ENCODE data around the gene GJD3. TPM values are rescaled to one million over a fixed set of nuclear protein-coding genes. Genes with fewer than 3 reads are reported as not detected.

GJD3 gene
- total RNA-seq, 1 donor from 2014 or later = not detected

DNA sequence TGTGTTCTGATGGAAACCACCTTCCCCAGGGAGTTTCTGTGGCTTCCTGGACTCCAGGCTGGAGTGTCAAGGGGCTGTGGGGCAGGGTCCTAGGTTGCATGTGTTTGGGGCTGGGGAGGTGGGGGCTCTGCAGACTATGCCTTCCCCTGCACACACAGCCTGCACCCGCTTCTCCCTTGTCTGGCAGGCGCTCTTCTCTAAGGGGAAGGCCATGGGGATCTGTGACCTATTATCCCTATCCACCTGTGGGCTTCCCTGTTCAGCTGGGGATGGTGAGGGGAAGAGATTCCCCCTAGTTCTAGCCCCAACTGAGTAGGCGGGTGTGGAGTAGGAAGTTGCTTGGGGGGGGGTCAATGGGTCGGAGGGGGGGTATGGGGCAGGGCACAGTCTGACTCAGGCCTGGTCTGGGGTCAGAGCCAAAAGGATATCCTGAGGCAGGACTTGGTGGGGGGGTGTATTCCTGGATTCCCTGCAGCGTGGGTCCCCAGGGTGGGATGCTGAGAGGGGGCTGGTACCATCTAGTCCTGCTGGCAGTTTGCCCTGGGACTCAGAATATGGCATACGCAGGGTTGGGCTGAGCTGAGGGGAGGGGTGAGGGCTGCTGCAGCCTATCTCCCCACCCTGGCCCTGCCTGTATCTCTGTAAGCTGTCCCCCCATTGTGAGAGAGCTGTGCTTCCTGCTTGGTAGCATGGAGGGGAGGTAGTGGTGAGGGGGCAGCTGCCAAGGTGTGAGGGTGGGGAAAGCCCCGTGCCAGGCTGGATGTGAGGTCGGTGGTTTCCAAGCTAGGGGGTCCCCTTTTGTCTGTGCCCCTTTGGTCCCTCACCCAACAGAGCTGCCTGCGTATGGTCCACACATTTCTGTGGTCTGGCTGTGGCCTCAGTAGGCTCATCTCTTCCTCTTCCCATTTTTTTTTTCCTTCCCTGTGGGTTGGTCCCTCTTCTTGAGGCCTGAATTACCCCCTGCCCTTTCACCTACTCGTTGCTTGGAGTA, 40.9 kb downstream of the GJD3 start:
- Mint-ChIP-seq H3K4me3 (peak overlapping the region; percentile 93), H3K27ac (peak overlapping the region; percentile 98), H3K36me3 (ENCODE audit: low read depth) (peaks cover 16% of the 10 kb centered on the region), H3K4me1 (peaks cover 98% of the 10 kb centered on the region), H3K9me3 (no peaks in the 10 kb centered on the region), H3K27me3 (no peaks in the 10 kb centered on the region)
- ChIA-PET CTCF (interaction anchor here (0.6 to 5.4 kb wide), 5 partner anchors 12 to 34 kb away, joined by 3 to 53 read pairs (median 4); no protein-coding TSS in a partner anchor), POLR2A (interaction anchor here (0.7 to 7.4 kb wide), 24 partner anchors 8 to 1964 kb away, joined by 3 to 154 read pairs (median 4); partner anchors contain the start of genes CCR7, EIF1, NR1D1 and RARA)
- TF ChIP-seq, protein P1, sequence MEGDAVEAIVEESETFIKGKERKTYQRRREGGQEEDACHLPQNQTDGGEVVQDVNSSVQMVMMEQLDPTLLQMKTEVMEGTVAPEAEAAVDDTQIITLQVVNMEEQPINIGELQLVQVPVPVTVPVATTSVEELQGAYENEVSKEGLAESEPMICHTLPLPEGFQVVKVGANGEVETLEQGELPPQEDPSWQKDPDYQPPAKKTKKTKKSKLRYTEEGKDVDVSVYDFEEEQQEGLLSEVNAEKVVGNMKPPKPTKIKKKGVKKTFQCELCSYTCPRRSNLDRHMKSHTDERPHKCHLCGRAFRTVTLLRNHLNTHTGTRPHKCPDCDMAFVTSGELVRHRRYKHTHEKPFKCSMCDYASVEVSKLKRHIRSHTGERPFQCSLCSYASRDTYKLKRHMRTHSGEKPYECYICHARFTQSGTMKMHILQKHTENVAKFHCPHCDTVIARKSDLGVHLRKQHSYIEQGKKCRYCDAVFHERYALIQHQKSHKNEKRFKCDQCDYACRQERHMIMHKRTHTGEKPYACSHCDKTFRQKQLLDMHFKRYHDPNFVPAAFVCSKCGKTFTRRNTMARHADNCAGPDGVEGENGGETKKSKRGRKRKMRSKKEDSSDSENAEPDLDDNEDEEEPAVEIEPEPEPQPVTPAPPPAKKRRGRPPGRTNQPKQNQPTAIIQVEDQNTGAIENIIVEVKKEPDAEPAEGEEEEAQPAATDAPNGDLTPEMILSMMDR (IDR thresholded peaks at IDR 0.05) = no peak
- intact Hi-C loops (cut with micrococcal nuclease) = loop anchor here (1.0 to 10.0 kb wide), 6 partner anchors 21 to 1343 kb away; no protein-coding TSS in a partner anchor
- ATAC-seq (ENCODE audit: low read depth) (peak; percentile 40), DNase-seq (peak; percentile 72)

DNA sequence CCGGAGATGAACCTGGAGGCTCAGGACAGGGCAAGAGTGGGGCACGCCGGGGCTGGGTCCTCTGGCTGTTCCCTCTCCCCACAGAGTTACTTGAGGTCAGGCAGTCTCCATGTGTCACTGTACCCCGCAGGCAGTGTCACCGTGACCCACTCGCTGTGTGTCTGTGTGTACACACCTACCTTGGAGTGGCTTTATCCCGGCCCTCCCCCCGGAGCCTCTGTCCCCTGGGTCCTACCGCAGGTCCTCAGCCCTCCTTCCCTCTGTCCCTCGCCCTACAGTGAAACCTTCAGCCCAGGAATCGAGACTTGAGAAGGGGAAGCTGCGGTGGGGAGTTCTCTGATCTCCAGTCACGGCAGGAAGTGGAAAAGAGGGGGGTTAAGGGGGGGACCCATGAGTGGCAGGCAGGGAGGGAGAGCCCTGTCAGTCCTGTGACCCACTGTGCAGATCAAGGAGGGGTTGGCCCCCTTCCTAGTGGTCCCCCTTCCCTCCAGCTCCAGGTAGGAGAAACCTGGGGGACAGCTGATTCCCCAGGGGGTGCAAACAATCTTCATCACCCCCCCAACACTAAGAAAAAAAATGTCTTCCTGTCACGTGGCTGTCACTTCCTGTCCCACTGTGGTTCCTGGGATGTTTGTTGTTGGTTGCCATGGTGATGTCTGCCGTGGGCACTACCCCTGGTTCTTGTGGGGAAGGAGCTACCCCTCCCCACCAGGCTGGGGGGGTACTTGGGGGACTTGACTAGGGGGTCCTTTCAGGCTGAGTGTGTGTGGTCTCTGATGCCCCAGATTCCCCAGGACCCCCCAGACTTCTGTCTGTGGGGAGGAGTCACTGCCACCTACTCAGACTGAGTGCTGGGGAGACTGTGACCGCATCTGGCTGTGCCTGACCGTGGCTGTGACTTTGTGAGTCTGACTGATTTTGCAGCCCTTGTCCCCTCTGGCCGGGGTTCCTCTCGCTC, 41.9 kb downstream of the GJD3 start:
- ChIA-PET CTCF (interaction anchor here (0.8 to 1.6 kb wide), 4 partner anchors 18 to 35 kb away, joined by 3 to 4 read pairs (median 3); no protein-coding TSS in a partner anchor), POLR2A (interaction anchor here (0.7 to 7.4 kb wide), 15 partner anchors 9 to 1965 kb away, joined by 3 to 154 read pairs (median 5); partner anchors contain the start of genes CCR7, EIF1 and RARA)
- Mint-ChIP-seq H3K27ac (peak overlapping the region; percentile 98), H3K36me3 (ENCODE audit: low read depth) (peaks cover 18% of the 10 kb centered on the region), H3K9me3 (no peaks in the 10 kb centered on the region), H3K4me3 (peak overlapping the region; percentile 93), H3K4me1 (peaks cover 92% of the 10 kb centered on the region), H3K27me3 (no peaks in the 10 kb centered on the region)
- intact Hi-C loops (cut with micrococcal nuclease) = loop anchor here (1.0 to 10.0 kb wide), 8 partner anchors 8 to 1354 kb away; no protein-coding TSS in a partner anchor
- TF ChIP-seq, protein P1 (IDR thresholded peaks at IDR 0.05) = no peak
- peak; percentile 49 for ATAC-seq (ENCODE audit: low read depth)
- peak; percentile 83 for DNase-seq

DNA sequence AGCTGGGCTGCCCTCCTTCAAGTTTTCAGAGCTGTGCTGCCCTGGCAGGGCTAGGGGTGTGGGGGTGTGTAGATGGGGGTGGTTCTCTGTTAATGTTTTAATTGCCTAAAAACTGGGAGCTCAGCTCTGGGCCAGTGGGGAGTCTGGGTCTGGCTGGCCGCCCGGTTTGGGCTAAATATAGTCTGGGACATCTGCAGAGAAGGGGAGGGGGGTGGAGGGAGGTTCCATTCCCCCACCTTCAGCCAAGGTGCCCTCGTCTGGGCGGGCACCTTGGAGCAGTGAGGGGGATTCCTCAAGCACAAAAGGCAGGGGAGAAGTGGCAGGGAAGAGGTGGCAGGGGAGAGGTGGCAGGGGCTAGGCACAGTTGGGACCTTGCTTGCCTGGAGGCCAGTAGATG, 42.6 kb downstream of the GJD3 start:
- CTCF ChIA-PET = interaction anchor here (1.3 kb wide), 1 partner anchor 19 kb away, joined by 3 read pairs; no protein-coding TSS in a partner anchor
- Mint-ChIP-seq H3K36me3 (ENCODE audit: low read depth) (peaks cover 18% of the 10 kb centered on the region), H3K4me1 (peaks cover 92% of the 10 kb centered on the region), H3K4me3 (peak overlapping the region; percentile 93), H3K9me3 (no peaks in the 10 kb centered on the region), H3K27me3 (no peaks in the 10 kb centered on the region), H3K27ac (peak overlapping the region; percentile 98)
- no peak for DNase-seq
- intact Hi-C loops (cut with micrococcal nuclease) = loop anchor here (1.0 to 10.0 kb wide), 7 partner anchors 8 to 1354 kb away; no protein-coding TSS in a partner anchor
- TF ChIP-seq, protein P1 (IDR thresholded peaks at IDR 0.05) = no peak
- no peak for ATAC-seq (ENCODE audit: low read depth)
- POLR2A ChIA-PET = interaction anchor here (1.1 to 7.4 kb wide), 11 partner anchors 9 to 1367 kb away, joined by 3 to 154 read pairs (median 8); partner anchors contain the start of genes CCR7, EIF1 and RARA

DNA sequence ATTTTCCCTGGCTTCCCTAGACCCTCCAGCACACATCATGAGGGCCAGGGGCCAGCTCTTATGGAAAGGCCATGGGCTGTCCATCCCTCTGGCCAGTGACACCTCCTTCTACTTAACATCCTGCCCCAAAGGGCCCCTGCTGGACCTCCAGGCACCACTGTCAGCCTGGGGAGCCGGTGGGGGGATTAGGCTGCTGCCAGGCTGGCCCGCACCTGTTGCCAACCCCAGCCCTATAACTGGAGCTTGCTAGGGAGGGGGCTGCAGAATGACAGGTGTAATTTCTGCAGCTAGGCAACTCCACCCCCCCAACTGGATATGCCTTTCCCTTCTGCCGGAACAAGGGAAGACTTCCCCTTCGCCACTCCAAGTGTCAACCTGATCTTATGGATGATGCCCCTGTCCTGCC, 43.0 kb downstream of the GJD3 start:
- DNase-seq (no peak), ATAC-seq (ENCODE audit: low read depth) (no peak)
- Mint-ChIP-seq H3K4me3 (peak overlapping the region; percentile 93), H3K36me3 (ENCODE audit: low read depth) (peaks cover 18% of the 10 kb centered on the region), H3K27ac (peak overlapping the region; percentile 98), H3K4me1 (peaks cover 89% of the 10 kb centered on the region), H3K9me3 (no peaks in the 10 kb centered on the region), H3K27me3 (no peaks in the 10 kb centered on the region)
- CTCF ChIA-PET = interaction anchor here (1.3 kb wide), 1 partner anchor 19 kb away, joined by 3 read pairs; no protein-coding TSS in a partner anchor
- TF ChIP-seq, protein P1 (IDR thresholded peaks at IDR 0.05) = no peak
- intact Hi-C loops (cut with micrococcal nuclease) = loop anchor here (10.0 kb wide), 1 partner anchor 567 kb away; no protein-coding TSS in a partner anchor
- POLR2A ChIA-PET = interaction anchor here (1.2 to 7.4 kb wide), 9 partner anchors 8 to 1367 kb away, joined by 3 to 154 read pairs (median 12); partner anchors contain the start of genes CCR7, EIF1 and RARA
